GM19193 (cell line): Measurements from ENCODE around the gene NKD2.

Source experiments
- POLR2A ChIP-seq: IDR thresholded peaks from 4 replicates; pipeline ENCODE4 v1.6.1; 2011; ENCODE audit not compliant: insufficient read depth, insufficient read length; ENCODE audit errors: extremely low read depth

Gene NKD2

GRCh38 chr5:969408-969839 is 39.2 kb upstream of the NKD2 start:
- no peak for TF ChIP-seq POLR2A

- TF ChIP-seq POLR2A = no peak
Measured at GRCh38 chr5:976849-977751, 31.5 kb upstream of the NKD2 start.

- no peak for TF ChIP-seq POLR2A
Measured at GRCh38 chr5:978054-978453, 30.5 kb upstream of the NKD2 start.

- TF ChIP-seq POLR2A = no peak
Measured at GRCh38 chr5:978693-979092, 29.9 kb upstream of the NKD2 start.

- no peak for TF ChIP-seq POLR2A
Measured at GRCh38 chr5:979100-979817, 29.3 kb upstream of the NKD2 start.

- TF ChIP-seq POLR2A = no peak
Measured at GRCh38 chr5:980001-980588, 28.5 kb upstream of the NKD2 start.

- no peak for TF ChIP-seq POLR2A
Measured at GRCh38 chr5:980966-981365, 27.6 kb upstream of the NKD2 start.

GRCh38 chr5:981456-981855 is 27.1 kb upstream of the NKD2 start:
- no peak for TF ChIP-seq POLR2A

GRCh38 chr5:982377-983237 is 26.0 kb upstream of the NKD2 start:
- no peak for TF ChIP-seq POLR2A

- no peak for TF ChIP-seq POLR2A
Measured at GRCh38 chr5:983238-983524, 25.4 kb upstream of the NKD2 start.

GRCh38 chr5:983568-983967 is 25.0 kb upstream of the NKD2 start:
- TF ChIP-seq POLR2A = no peak

- TF ChIP-seq POLR2A = no peak
Measured at GRCh38 chr5:984774-985173, 23.8 kb upstream of the NKD2 start.

GRCh38 chr5:987761-988160 is 20.8 kb upstream of the NKD2 start:
- no peak for TF ChIP-seq POLR2A

GRCh38 chr5:988322-988721 is 20.3 kb upstream of the NKD2 start:
- TF ChIP-seq POLR2A = no peak
